ENCODE data around the gene PRSS16. TPM values are rescaled to one million over a fixed set of nuclear protein-coding genes. Genes with fewer than 3 reads are reported as not detected.

Gene PRSS16
- total RNA-seq, 6 donors from 2014 or later: 11.9 to 21.0 (median 14.6) TPM

DNA sequence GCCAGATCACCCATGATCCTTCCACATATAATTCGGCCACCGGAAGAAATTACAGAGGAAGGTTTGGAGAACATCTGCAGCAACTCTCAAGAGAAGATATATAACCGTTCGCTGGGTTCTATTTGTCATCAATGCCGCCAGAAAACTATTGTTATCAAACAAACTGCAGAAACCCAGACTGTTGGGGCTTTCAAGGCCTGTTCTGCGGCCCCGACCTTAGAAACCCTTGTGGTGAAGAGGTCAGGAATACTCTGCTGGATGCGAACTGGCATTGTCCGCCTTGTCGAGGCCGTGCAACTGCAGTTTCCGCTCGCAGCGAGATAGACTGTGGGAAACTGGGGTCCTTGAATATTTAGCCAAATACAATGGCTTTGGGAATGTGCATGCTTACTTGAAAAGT lies 21.3 kb downstream of the PRSS16 start:
- Histone ChIP-seq H3K27me3 (peaks cover 0 to 15% (median 2%) of the 10 kb centered on the region in 4 donors), H3K36me3 (no peaks in the 10 kb centered on the region), H3K9me3 (no peaks in the 10 kb centered on the region), H3K4me3 (no peak overlapping the region), H3K4me1 (no peaks in the 10 kb centered on the region), H3K27ac (no peak overlapping the region)
- TF ChIP-seq POLR2AphosphoS5 (IDR thresholded peaks at IDR 0.05) (no peak), EP300 (IDR thresholded peaks at IDR 0.05) (no peak), POLR2A (IDR thresholded peaks at IDR 0.05) (no peak)
- TF ChIP-seq, protein P1, sequence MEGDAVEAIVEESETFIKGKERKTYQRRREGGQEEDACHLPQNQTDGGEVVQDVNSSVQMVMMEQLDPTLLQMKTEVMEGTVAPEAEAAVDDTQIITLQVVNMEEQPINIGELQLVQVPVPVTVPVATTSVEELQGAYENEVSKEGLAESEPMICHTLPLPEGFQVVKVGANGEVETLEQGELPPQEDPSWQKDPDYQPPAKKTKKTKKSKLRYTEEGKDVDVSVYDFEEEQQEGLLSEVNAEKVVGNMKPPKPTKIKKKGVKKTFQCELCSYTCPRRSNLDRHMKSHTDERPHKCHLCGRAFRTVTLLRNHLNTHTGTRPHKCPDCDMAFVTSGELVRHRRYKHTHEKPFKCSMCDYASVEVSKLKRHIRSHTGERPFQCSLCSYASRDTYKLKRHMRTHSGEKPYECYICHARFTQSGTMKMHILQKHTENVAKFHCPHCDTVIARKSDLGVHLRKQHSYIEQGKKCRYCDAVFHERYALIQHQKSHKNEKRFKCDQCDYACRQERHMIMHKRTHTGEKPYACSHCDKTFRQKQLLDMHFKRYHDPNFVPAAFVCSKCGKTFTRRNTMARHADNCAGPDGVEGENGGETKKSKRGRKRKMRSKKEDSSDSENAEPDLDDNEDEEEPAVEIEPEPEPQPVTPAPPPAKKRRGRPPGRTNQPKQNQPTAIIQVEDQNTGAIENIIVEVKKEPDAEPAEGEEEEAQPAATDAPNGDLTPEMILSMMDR (IDR thresholded peaks at IDR 0.05): no peak
- 68 to 80% methylated on average over 14 of the region's 14 CpGs for WGBS, 2 donors
- ATAC-seq (ENCODE audit: low FRiP score in 2 of 2) (no peak), DNase-seq (no peak)

- no peak for DNase-seq
- TF ChIP-seq POLR2AphosphoS5 (IDR thresholded peaks at IDR 0.05): no peak
- TF ChIP-seq, protein P1 (IDR thresholded peaks at IDR 0.05): no peak
- TF ChIP-seq EP300 (IDR thresholded peaks at IDR 0.05): no peak
- TF ChIP-seq POLR2A (IDR thresholded peaks at IDR 0.05): no peak
- H3K9me3 ChIP-seq: no peaks in the 10 kb centered on the region
- 63 to 66% methylated on average over 11 of the region's 11 CpGs for WGBS, 2 donors
- no peak overlapping the region for H3K27ac ChIP-seq
- no peak for ATAC-seq (ENCODE audit: low FRiP score in 2 of 2)
- no peak overlapping the region for H3K4me3 ChIP-seq
- no peaks in the 10 kb centered on the region for H3K4me1 ChIP-seq
- peaks cover 0 to 8% (median 2%) of the 10 kb centered on the region in 4 donors for H3K27me3 ChIP-seq
- no peaks in the 10 kb centered on the region for H3K36me3 ChIP-seq
Measured at GRCh38 chr6:27273783-27274182, 26.3 kb downstream of the PRSS16 start.

DNA sequence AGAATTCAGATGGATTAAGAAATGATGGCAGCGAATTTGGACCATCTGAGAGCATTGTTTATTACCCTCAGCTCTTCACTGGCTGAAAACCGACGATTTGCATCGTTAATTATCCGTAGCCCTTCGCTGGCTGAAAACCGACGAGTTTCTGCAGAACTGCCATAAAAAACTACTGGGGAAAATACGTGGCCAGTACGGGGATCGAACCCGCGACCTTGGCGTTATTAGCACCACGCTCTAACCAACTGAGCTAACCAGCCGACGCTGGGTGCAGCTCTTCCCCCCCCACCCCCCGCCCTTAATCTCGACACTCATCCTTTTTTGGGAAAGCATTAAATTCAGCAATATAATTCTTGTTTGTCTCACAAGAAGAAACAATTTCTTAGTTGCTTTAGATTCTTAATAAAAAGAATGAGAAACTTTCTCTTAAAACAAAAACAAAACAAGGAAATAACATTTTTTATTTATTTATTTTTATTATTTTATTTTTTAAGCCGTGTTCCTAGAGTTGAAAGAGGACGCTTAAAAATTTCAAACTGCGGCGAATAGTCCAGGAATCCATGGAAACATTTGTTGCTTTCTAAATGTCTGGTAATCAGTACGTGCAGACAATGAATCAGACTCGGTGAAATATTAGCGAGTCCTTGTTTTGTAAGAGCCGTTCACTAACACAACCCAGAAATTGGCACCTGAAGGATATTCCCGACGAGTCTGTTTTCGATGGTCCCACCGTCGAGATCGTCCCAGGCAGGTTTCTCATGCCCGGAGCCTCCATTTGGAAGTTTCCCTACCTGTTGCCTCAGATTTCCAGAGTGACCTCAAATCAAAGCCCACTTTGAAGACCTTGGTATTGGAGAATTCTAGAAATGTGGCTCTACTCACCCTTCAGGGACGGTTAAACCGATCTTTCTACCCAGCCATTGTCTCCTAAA lies 27.8 kb downstream of the PRSS16 start:
- H3K27me3 ChIP-seq: peaks cover 0 to 15% (median 6%) of the 10 kb centered on the region in 4 donors
- DNase-seq (no peak), ATAC-seq (ENCODE audit: low FRiP score in 2 of 2) (no peak)
- TF ChIP-seq, protein P1 (IDR thresholded peaks at IDR 0.05): no peak
- TF ChIP-seq EP300 (IDR thresholded peaks at IDR 0.05) (no peak), POLR2AphosphoS5 (IDR thresholded peaks at IDR 0.05) (no peak), POLR2A (IDR thresholded peaks at IDR 0.05) (no peak)
- peaks cover 0 to 3% (median 0%) of the 10 kb centered on the region in 4 donors for H3K9me3 ChIP-seq
- no peaks in the 10 kb centered on the region for H3K36me3 ChIP-seq
- no peak overlapping the region for H3K27ac ChIP-seq
- 20 to 21% methylated on average over 36 of the region's 36 CpGs for WGBS, 2 donors
- no peak overlapping the region for H3K4me3 ChIP-seq
- no peaks in the 10 kb centered on the region for H3K4me1 ChIP-seq

DNA sequence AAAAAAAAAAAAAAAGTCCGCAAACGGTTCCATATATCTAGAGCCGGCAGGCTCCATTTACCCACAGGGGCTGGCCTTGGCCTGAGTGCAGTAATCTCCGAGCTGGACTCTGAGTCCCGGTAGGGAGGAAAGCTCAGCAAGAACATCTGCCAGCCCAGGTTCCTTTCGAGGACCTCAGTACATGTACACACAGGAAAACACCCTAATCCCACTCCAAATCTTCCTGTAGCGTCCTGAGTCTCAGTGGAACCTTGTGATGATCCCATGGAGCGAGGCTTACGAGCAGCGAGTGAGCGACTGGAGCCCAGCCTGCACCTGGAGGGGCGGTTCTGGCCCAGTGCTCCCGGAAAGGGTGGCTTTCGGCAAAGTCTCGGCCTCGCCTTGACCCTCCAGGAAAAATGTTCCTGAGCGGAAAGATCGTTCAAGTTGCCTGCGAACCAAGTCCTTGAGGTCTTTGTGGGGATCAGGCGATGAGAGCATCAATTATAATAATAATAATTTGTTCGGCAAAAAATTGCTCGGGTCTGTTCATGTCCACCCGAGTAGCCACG lies 32.1 kb downstream of the PRSS16 start:
- ATAC-seq (ENCODE audit: low FRiP score in 2 of 2): no peak

GRCh38 chr6:27280064-27280539 lies 32.6 kb downstream of the PRSS16 start:
- Histone ChIP-seq H3K27ac (no peak overlapping the region), H3K36me3 (no peaks in the 10 kb centered on the region), H3K27me3 (peaks cover 0 to 35% (median 9%) of the 10 kb centered on the region in 4 donors), H3K9me3 (peaks cover 0 to 19% (median 10%) of the 10 kb centered on the region in 4 donors), H3K4me1 (no peaks in the 10 kb centered on the region), H3K4me3 (no peak overlapping the region)
- TF ChIP-seq, protein P1 (IDR thresholded peaks at IDR 0.05): no peak
- TF ChIP-seq POLR2AphosphoS5 (IDR thresholded peaks at IDR 0.05): no peak
- no peak for TF ChIP-seq EP300 (IDR thresholded peaks at IDR 0.05)
- no peak for TF ChIP-seq POLR2A (IDR thresholded peaks at IDR 0.05)
- DNase-seq (no peak), ATAC-seq (ENCODE audit: low FRiP score in 2 of 2) (no peak)
- 2% methylated on average over 17 of the region's 17 CpGs for WGBS, 2 donors

More for the DNA sequence above, 32.1 kb downstream of the PRSS16 start:
- no peak for TF ChIP-seq POLR2AphosphoS5 (IDR thresholded peaks at IDR 0.05)
- H3K27ac ChIP-seq: no peak overlapping the region
- 8 to 13% methylated on average over 10 to 24 of the region's 24 CpGs for WGBS, 2 donors
- H3K36me3 ChIP-seq: no peaks in the 10 kb centered on the region
- no peak overlapping the region for H3K4me3 ChIP-seq
- H3K9me3 ChIP-seq: peaks cover 0 to 19% (median 10%) of the 10 kb centered on the region in 4 donors
- no peaks in the 10 kb centered on the region for H3K4me1 ChIP-seq
- H3K27me3 ChIP-seq: peaks cover 0 to 32% (median 9%) of the 10 kb centered on the region in 4 donors
- no peak for DNase-seq
